GM21423 (cell line): ENCODE data around the gene ETV1.
"Not testable (repeated sequence)": the region's sequence is repeated elsewhere in the genome, so short reads cannot be mapped to it uniquely, and the experiment has no call there.

Experiments used
- ATAC-seq: cut with Tn5 transposase; IDR thresholded peaks from one replicate; pipeline ENCODE4 v1.9.1; 2021; ENCODE audit warnings: mild to moderate bottlenecking, moderate library complexity; ENCODE audit not compliant: unreplicated experiment

ETV1 gene

DNA sequence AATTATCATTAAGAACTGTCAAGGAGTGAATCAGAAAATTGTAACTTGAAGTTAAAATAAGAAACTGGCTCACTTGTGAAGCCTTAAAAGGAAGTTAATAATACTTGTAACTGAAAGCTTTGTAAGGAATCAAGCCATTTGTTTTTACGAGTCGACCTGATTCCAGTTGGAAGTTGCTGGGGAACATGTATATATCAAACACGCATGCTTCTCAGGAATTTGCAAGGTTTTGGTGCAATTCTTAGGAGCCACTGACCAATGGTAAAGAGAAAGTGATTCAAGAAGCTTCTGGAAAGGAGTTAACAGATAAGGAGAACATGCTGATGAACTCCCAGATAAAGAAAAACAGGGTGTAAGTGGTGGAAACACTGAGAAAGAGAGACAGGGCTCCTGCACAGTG is 56.4 kb downstream of the ETV1 start:
- ATAC-seq, result no peak

DNA sequence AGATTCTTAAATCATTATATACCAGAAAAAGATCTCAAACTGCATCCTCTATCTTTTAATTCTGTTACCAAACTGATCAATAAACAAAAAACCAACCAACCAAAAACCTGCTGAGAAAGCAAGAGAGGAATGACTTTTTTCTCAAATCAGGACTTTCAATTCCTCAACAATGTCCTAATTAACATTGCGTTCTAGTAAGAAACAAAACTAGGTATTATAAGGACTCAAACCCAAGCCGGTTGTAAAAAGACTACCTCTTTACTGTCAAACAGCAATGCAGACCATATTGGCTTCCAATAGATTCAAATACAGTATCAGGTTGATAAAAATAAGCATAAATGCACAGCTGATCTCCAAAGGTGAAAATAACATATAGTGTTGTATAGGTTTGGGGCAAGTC is 57.3 kb downstream of the ETV1 start:
- ATAC-seq, result no peak

DNA sequence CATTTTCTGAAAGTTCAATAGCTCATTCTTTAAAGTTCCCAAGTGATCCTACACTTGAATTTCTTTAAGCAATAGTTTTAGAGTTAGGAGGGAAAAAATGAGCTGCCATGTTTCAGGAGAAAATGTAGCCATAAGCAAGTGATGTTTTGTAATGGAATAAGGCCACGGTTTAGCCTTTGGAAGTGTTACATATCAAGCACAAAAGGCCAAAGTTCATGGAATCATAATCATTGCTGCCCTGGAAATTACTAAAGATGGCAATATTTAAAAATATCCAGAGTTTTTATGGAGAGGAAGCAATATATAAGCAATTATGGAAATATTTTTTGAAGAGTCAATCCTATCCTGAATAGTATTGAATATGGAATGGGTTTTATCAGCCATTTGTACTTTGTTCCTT is 68.4 kb downstream of the ETV1 start:
- no peak for ATAC-seq

DNA sequence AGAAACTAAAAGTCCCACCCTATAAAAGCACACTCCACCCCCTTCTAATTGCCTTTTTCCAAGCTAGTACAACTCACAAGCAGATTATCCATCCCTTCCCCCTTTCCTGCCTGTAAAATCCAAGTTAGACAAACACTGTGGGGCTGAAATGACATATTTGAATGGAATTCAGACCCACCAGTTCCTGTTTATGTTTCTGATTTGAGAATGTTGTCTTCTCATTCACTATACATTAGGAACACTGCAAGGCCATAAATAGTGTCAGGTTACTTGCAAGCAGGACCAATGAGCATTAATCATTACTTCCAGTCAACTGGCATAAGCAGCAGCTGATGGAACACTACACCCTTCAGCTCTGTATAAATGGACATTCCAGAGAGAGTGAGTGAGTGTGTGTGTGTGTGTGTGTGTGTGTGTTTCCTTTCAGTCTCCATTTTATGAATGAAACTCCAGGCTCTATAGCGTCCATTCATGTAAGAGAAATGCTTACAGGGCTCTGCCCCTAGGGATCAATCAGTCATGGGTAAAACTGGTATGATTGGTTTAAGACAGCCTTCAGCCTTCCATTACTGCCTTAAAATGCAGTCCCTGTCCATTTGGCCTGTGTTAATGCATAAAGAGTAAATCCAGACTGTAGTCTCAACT is 69.3 kb downstream of the ETV1 start:
- no peak for ATAC-seq

DNA sequence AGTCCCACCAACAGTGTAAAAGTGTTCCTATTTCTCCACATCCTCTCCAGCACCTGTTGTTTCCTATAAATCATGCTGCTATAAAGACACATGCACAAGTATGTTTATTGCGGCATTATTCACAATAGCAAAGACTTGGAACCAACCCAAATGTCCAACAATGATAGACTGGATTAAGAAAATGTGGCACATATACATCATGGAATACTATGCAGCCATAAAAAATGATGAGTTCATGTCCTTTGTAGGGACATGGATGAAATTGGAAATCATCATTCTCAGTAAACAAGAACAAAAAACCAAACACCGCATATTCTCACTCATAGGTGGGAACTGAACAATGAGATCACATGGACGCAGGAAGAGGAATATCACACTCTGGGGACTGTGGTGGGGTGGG is 71.1 kb downstream of the ETV1 start:
- ATAC-seq, result not testable (repeated sequence)

DNA sequence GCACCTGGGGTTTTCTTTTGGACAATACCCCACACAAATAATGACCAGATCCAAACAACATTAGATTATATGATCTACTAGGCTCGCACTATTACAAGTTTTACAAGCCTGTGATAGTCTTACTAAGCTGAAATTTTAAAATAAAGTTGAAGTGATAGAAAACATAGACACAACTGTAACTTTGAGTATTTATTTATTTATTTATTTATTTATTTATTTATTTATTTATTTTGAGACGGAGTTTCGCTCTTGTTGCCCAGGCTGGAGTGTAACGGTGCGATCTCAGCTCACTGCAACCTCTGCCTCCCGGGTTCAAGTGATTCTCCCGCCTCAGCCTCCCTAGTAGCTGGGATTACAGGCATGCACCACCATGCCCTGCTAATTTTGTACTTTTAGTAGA is 72.4 kb downstream of the ETV1 start:
- not testable (repeated sequence) for ATAC-seq

DNA sequence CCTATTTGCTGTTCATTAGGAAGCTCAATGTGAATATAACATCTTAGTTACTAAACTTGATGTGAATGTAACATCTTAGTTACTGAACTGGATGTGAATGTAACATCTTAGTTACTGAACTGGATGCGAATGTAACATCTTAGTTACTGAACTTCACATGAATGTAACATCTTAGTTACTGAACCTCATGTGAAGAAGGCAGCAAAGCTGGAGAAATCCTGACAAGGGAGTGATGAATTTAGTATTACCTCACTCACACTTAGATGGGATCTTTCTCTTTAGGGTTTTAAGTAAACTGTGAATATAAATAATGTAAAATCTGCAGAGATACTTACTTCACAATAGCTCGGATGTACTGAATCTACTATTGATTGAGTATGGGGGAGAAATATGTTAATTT is 73.6 kb downstream of the ETV1 start:
- ATAC-seq, result no peak

DNA sequence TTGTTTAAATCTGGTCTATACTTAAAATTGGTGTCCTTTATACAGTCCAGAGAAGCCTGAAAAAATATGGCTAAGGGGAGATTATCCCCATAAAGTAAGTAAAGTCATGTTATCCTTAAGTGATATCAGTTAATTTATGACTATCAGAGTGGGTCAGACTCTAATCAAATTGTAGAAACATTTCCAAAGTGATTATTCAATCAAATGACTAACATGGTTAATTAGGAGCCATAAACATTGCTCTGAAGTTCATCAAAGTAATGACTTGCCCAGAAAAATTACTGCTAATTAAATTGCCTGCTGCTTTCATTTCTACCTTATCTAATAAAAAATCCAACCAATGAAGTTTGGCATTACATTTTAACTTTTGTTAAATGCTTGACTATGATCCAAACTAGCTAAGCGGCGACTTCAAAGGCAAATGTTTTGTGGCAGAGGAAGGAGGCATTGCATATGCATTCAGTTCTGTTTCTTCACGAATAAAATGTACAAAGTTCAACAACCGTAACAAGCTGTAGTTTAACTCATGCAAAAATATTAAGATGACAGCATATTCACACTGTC is 76.7 kb downstream of the ETV1 start:
- no peak for ATAC-seq

DNA sequence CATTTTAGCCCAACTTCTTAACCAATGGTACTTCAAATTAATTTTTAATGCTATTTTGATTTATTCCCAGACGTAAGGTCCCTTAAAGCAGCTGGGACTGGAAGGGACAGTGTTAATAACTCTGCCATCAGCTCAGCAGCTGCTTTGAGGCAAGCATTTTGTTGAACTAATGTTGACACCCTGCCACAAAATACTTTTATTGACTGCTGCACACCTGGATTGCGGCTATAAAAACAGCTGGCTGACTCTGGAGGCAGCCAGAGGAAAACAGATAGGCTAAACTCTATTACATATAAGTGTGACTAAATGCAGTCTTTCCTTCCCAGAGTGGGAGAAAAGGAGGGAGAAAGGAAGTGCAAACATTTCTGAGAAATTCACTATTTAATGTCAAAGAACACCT is 77.6 kb downstream of the ETV1 start:
- no peak for ATAC-seq

DNA sequence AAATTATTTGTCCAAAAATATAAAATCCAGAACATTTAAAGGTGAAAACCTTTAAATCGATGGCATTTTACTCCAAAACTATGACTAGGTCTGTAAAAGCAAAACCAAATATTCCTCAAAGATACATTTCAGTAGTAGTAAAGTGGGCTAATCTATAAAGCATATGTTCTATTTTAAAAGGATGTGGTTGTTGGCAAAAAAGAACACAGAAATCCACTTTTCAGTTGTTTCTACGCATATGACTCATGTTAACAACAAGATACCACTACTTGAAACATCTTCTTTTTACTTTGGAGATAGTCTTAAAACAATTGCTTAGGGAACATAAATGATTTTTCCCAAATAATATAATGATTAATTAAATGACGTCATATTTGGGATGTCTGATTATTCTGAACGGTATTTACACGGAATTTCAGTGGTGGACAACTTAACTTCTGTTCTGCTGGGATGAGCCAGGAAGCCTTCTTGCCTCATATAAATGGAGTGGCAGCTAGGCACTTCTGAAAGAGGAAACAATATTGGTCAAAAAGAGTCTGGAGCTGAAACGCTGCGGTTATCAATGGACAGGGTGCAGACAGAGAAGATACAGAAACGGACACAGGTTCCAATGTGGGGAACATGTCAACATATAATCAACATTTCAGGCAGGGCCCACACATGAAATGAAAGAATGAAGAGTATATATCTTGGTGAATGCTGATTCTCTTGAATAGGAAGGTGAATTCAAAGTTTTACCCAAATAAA is 78.5 kb downstream of the ETV1 start:
- no peak for ATAC-seq

DNA sequence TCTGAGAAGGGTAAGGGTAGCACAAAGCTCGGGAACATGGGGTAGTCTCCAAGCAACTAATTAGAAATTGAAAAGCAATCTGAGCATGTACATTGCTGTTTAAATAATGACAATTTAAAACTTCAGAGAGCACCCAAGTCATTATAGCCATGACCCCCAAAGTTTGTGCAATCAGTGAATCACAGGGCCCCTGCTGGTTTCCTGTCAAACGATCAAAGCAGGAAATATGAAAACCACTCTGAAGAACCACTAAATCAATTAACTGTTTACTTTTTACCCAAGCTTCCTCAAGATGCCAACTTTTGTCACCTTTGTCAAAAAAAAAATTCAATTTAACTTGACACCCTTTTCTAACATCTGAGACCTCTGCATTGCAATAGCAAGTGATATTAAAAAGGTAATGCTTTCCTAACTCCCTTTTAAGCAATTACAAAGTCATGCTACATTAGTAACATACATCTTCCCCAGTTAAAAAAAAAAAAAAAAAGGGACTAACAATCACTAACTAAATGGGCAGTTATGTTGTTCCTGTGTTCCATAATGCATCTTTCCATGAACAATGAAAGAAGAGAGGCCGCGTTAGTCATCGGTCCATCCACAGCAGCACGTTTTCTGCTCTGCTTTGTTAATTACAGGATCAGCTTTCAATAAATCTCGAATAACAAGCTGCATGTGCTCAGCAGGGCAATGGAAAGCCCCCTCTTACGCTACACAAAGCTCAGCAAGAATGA is 80.6 kb downstream of the ETV1 start:
- ATAC-seq, result no peak

DNA sequence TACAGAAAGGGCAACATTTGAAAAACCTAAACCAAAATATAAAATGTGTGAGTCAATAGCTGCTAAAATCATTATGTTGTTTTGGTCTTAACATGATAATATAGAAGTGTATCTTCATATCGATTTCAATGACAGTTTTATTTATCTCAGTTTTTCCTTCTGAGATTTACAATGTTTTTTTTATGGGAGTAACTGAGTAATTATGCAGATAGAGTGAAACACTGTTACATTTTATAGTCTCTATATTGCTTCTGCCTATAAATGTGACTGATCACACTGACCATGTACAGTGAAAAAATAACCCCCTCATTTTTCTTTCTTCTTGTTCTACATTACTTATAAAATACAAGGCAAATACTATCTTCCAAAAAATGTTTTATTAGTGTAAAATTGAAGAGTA is 81.6 kb downstream of the ETV1 start:
- no peak for ATAC-seq

DNA sequence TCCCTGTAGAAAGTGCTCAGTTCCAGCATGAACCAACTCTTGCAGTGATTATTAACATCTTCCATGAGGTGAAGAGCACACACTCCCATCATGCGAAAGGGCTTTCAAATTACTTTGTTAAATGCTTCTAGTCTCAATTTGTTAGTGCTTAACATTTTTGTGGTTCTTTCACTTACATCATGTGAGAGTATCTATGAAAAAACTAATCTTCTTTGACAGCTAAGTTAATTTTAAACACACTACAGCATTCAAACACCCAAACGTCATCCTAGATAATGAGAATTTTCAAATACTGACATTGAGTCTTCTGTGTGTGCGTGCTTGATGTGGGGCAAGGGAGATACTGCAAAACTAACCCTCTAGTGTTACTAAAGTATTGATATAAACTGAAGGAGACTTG is 84.8 kb downstream of the ETV1 start:
- ATAC-seq, result no peak

DNA sequence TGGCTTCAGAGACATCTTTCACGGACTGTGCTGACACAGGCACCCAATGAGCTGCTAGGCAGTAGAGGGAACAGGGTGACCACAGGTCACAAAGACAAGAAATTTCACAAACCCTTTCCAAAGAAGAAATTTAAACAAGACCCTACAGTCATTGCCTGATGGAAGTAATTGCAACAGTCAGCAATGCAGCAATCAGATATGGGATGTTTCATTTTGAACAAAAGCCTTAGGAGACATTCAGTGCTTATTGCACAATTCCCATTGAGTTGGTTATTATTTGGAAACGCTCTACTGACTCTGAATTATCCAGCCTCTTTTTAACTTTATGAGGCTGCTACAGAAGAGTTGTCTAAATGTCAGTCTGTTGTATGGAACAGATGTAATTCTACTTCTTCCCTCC is 85.5 kb downstream of the ETV1 start:
- no peak for ATAC-seq

DNA sequence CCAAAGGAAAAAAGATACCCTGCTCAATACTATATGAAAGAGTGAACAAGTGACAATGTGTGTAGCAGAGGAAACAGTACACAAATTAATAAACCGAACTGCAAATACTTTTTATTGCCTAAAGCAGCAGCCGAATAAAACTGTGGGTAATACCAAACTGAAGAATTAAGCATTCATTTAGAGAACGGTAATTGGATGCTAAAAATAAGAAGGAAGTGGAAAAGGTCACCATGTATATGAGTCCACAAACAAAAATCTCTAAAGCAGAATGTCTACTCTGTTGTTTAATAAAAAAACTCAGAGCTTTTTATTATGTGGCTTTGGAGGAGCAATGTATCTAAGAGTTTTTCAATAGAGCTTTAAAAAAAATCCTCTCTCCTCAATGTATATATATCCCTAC is 87.9 kb downstream of the ETV1 start:
- no peak for ATAC-seq

DNA sequence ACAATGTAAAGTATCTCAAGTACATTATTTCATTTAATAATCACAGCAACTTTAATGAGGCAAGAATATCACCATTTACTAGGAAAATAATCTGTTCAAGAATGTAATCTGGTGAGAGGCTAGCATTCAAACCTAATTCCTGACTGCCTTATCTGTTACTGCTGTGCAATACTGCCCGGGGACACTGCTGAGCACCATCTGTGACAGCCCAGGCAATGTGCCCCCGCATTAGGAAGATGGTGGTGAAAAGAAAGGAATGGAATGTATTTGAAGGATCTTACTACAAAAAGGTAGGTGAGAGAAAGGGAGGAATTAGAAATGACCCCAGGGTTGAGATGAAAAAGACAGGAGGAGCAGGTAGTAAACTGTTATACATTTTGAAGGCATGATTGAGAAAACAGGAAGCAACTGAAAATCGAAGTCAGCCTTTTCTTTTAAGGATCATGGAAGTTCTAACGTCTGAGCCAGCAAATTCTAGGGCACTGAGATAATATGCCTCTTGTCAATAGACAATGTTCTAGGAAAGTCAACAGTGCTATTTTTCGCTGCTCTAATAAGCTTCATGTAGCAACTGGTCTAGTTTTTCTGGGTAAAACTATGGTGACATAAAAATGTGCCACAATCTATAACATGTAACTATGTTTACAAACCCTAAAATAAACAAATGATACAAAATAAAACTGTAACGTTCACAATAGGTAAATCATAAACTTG is 90.4 kb downstream of the ETV1 start:
- ATAC-seq, result no peak

DNA sequence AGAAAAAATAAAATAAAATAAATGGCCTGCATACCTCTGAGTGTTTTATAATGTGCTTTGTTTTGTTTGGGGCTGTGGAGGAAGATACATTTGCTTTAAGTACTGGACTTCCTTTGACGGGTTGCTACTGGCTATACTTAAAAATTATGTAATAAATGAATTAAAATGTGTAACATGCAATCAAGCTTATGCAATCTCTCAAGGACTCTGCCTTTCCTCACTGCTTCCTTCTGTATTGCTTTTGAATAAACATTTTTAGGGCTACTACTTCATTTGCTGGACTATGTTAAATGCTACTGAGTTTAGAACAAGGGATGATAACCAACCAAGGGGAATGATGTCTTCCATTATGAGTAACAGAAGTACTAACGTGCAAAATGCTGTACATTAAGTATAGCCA is 91.6 kb downstream of the ETV1 start:
- ATAC-seq, result no peak

DNA sequence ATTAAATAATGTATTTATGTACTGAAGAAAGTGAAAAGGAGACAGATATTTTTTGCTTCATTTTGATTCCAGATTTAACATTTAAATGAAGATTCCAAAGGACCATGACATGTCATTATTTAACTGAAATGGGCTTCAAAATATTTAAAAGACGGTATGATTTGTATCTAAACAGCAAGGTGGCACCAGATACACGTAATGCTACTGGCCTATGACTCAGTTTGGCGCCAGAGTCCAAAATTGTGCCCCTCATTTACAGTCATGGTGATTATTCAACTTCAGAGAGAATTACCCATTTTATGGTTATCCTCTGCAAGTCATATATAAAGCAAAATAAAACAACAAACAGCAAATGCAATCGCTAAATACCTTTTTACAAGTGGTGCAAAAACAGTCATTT is 94.5 kb downstream of the ETV1 start:
- ATAC-seq, result no peak

DNA sequence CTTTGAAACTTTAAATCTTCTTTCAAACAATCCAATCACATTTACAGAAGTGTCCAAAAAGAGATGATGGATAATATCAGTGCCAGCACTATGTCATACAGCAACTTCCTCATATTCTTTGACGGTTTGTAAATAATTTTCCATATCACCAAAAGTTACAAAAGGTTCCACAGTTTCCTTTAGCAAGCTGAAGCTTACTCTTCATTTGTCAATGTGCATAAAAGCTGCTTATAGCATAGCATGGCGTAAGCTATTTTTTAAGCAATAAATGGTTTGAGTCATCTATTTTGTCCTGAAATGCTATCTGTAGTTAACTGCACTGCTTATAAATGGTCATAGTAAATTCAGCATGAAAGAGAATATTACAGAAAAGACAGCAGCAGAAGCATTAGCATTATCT is 95.1 kb downstream of the ETV1 start:
- no peak for ATAC-seq

DNA sequence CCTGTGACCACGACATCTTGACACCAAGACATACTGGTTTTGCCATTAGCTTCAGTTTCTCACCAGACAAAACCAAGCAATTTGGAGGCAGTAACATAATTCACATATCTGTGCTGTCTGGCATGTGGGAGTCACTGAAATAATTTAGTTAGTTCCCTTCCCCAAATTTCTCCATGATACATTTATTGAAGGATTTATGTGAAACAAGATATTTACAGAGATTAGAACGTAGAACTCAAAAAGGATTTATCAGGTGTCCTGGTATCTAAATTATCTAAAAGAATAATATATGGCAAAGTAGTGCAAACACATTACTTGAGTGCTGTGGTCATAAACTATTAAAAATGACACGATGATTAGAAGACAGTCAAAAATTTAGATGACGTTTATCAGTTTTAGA is 98.7 kb downstream of the ETV1 start:
- ATAC-seq, result no peak

DNA sequence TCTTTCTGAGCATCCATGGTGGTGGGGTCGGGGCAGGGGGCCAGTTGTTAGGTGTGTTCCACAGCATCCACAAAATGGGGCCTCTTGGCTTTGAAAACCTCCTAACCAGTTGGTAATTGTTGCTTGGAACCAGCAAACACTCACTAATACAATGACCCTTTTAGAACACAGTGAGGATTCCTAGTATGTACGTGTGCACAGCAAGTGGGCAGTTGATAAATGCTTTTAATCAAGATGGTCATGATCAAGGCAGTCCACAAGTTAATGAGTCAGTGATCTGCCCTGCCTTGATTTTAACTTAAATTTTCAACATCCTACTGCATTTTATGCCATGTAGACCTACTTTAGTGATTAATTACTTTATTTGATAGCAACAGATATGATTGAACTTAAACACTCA is 103.1 kb downstream of the ETV1 start:
- no peak for ATAC-seq
